Natural killer cell (primary cell): ENCODE measurements around the gene HES2. TPM values are rescaled to one million over a fixed set of nuclear protein-coding genes. Genes with fewer than 3 reads are reported as not detected.
"Not testable (repeated sequence)": the region's sequence is repeated elsewhere in the genome, so short reads cannot be mapped to it uniquely, and the experiment has no call there.

Experiments used
- ATAC-seq, 3 donors: fragments of 150-1000 bp in 2 of 3; fragments of 200-7000 bp in 1 of 3; cut with Tn5 transposase; 1 replicate in 1 of 3; 2 replicates in 2 of 3; pipeline ENCODE4 v1.10.0; 2021; ENCODE audit warnings: mild to moderate bottlenecking in 2 of 3, moderate library complexity in 2 of 3
- DNase-seq, 2 donors: peaks; one replicate each; pipeline versions ENCODE4 v3.0.0 to v3.0.0-alpha.2; 2013 to 2021; ENCODE audit warnings: mixed read lengths in 1 of 2
- H3K27ac ChIP-seq: one replicate; pipeline ENCODE4 v1.5.1; 2013; ENCODE audit warnings: mild to moderate bottlenecking, low read length
- H3K27me3 ChIP-seq: one replicate; pipeline ENCODE4 v1.6.1; 2013; ENCODE audit warnings: low read length; ENCODE audit not compliant: control insufficient read depth, insufficient read depth
- H3K36me3 ChIP-seq: one replicate; pipeline ENCODE4 v1.6.1; 2013; ENCODE audit warnings: low read length; ENCODE audit not compliant: control insufficient read depth, insufficient read depth
- H3K4me1 ChIP-seq: one replicate; pipeline ENCODE4 v1.6.1; 2013; ENCODE audit warnings: low read length; ENCODE audit not compliant: control insufficient read depth, insufficient read depth
- H3K4me3 ChIP-seq: one replicate; pipeline ENCODE4 v1.5.1; 2013; ENCODE audit warnings: low read length
- H3K9me3 ChIP-seq: one replicate; pipeline ENCODE4 v1.6.1; 2013; ENCODE audit warnings: low read length; ENCODE audit not compliant: control insufficient read depth, insufficient read depth
- H3K27ac Mint-ChIP-seq, 2 donors: one replicate each; pipeline ENCODE4 v1.8.0; 2022; ENCODE audit warnings: mild to moderate bottlenecking in 2 of 2, mixed read lengths in 2 of 2, moderate library complexity in 1 of 2
- H3K27me3 Mint-ChIP-seq, 2 donors: one replicate each; pipeline ENCODE4 v1.8.0; 2022; ENCODE audit warnings: low read depth in 2 of 2, mixed read lengths in 2 of 2
- H3K36me3 Mint-ChIP-seq: one replicate; pipeline ENCODE4 v1.8.0; 2022; ENCODE audit warnings: mixed read lengths
- H3K4me1 Mint-ChIP-seq, 2 donors: one replicate each; pipeline ENCODE4 v1.8.0; 2022; ENCODE audit warnings: mixed read lengths in 2 of 2
- H3K4me3 Mint-ChIP-seq: one replicate; pipeline ENCODE4 v1.8.0; 2022; ENCODE audit warnings: mild to moderate bottlenecking, moderate library complexity, mixed read lengths
- H3K9me3 Mint-ChIP-seq, 2 donors: one replicate each; pipeline ENCODE4 v1.8.0; 2022; ENCODE audit warnings: mixed read lengths in 2 of 2
- WGBS: methylation state at CpG from one replicate; pipeline ENCODE4 v1.1.7; 2013; ENCODE audit warnings: missing lambda C conversion rate; ENCODE audit not compliant: insufficient coverage; 5-methylcytosine and 5-hydroxymethylcytosine counted together
- intact Hi-C: fragments of 100-400 bp; cut with micrococcal nuclease; formaldehyde crosslinking; loops from one replicate; pipeline ENCODE4 v1.14.2; 2022
- total RNA-seq, 4 donors: library from RNA; stranded (reverse); fragments of 120-200 nt in 1 of 4; gene quantifications; one replicate each; pipeline versions ENCODE4 v1.2.3 to v1.2.4, GENCODE V29; 2013 to 2022
- TF ChIP-seq, protein P1 (sequence below): fragments of 200-600 bp; IDR thresholded peaks from one replicate; pipeline ENCODE4 v1.8.0; 2022; ENCODE audit warnings: antibody characterized with exemption

HES2 gene
- total RNA-seq, 3 donors from 2014 or later (not counting 1 experiment from before 2014, with no cell fraction given) = not detected

DNA sequence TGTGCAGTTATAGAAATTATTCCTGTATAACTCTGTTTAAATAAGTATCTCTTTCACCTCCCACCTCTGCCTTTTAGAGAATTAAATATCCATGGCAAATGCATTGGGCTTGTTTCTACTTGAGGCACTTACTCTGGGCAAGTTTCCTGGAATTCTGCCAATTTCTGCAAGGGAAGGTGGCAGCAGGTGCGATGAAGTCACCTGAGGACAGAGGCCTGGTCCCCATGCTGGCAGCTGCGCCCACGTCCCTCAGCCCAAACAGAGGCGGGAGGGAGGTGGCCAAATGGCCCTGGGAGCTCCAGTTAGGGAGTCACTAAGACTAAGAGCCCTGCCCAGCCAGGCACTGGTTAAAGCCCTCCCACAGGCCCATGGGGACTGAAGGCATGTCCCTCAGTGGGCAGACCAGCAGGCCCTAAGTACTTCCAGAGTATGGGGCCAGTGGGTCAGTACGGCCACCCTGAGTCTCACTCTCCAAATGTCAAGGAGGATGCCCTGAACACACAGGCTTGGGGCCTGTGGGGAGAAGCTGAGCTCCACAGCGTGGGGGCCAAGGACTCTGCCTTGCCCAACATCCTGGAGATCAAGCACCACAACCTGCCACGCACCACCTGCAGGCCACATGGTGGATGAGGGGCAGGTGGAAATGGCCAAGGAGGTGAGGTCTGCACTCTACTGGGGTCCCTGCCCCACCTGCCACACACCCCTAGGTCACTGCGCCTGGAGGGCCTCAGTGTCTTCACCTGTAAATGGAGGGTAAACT is 45.6 kb downstream of the HES2 start:
- ATAC-seq (no peak), DNase-seq (no peak)
- no peaks in the 10 kb centered on the region for H3K27me3 Mint-ChIP-seq
- no peak overlapping the region for H3K4me3 Mint-ChIP-seq
- no peak overlapping the region for H3K27ac Mint-ChIP-seq
- H3K36me3 Mint-ChIP-seq = no peaks in the 10 kb centered on the region
- H3K4me1 ChIP-seq = no peaks in the 10 kb centered on the region
- H3K9me3 ChIP-seq = no peaks in the 10 kb centered on the region
- no peaks in the 10 kb centered on the region for H3K4me1 Mint-ChIP-seq
- H3K27me3 ChIP-seq = no peaks in the 10 kb centered on the region
- 90% methylated on average over 8 of the region's 8 CpGs for WGBS
- no peaks in the 10 kb centered on the region for H3K36me3 ChIP-seq
- intact Hi-C loops = no loop called here
- H3K4me3 ChIP-seq = no peak overlapping the region
- H3K9me3 Mint-ChIP-seq = no peaks in the 10 kb centered on the region
- H3K27ac ChIP-seq = no peak overlapping the region
- TF ChIP-seq, protein P1, sequence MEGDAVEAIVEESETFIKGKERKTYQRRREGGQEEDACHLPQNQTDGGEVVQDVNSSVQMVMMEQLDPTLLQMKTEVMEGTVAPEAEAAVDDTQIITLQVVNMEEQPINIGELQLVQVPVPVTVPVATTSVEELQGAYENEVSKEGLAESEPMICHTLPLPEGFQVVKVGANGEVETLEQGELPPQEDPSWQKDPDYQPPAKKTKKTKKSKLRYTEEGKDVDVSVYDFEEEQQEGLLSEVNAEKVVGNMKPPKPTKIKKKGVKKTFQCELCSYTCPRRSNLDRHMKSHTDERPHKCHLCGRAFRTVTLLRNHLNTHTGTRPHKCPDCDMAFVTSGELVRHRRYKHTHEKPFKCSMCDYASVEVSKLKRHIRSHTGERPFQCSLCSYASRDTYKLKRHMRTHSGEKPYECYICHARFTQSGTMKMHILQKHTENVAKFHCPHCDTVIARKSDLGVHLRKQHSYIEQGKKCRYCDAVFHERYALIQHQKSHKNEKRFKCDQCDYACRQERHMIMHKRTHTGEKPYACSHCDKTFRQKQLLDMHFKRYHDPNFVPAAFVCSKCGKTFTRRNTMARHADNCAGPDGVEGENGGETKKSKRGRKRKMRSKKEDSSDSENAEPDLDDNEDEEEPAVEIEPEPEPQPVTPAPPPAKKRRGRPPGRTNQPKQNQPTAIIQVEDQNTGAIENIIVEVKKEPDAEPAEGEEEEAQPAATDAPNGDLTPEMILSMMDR = no peak

- H3K4me3 ChIP-seq, H3K4me1 ChIP-seq, intact Hi-C loops, ATAC-seq, H3K27ac ChIP-seq, H3K9me3 Mint-ChIP-seq, H3K4me1 Mint-ChIP-seq, H3K4me3 Mint-ChIP-seq, H3K27ac Mint-ChIP-seq, H3K36me3 Mint-ChIP-seq, DNase-seq, H3K9me3 ChIP-seq, H3K27me3 Mint-ChIP-seq, H3K27me3 ChIP-seq, H3K36me3 ChIP-seq: not testable (repeated sequence)
- 97% methylated on average over 7 of the region's 7 CpGs for WGBS
Measured at GRCh38 chr1:6372236-6372635, 47.5 kb downstream of the HES2 start.

DNA sequence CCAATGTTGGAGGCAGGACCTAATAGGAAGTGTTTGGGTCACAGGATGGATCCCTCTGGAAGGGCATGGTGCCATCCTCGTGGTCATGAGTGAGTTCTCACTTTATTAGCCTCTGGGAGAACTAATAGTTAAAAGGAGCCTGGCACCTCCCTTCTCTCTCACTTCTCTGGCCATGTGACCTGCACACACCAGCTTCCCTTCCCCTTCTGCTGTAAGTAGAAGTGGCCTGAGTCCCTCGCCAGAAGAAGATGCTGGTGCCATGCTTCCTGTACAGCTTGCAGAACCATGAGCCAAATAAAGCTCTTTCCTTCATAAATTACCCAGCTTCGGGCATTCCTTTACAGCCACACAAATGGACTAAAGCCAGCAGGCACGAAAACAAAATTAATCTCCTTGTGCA is 49.7 kb downstream of the HES2 start:
- Mint-ChIP-seq H3K27ac (no peak overlapping the region), H3K36me3 (no peaks in the 10 kb centered on the region), H3K27me3 (no peaks in the 10 kb centered on the region), H3K4me1 (peaks cover 3 to 4% of the 10 kb centered on the region in 2 donors), H3K4me3 (no peak overlapping the region), H3K9me3 (no peaks in the 10 kb centered on the region)
- no peak overlapping the region for H3K27ac ChIP-seq
- H3K4me3 ChIP-seq = no peak overlapping the region
- TF ChIP-seq, protein P1 = no peak
- ATAC-seq (no peak), DNase-seq (no peak)
- H3K9me3 ChIP-seq = no peaks in the 10 kb centered on the region
- WGBS = 35% methylated on average over 3 of the region's 4 CpGs
- no peaks in the 10 kb centered on the region for H3K36me3 ChIP-seq
- H3K4me1 ChIP-seq = peaks cover 7% of the 10 kb centered on the region
- H3K27me3 ChIP-seq = no peaks in the 10 kb centered on the region
- intact Hi-C loops = no loop called here

- H3K27me3 ChIP-seq = no peaks in the 10 kb centered on the region
- Mint-ChIP-seq H3K27me3 (no peaks in the 10 kb centered on the region), H3K4me1 (peaks cover 18 to 19% of the 10 kb centered on the region in 2 donors), H3K9me3 (no peaks in the 10 kb centered on the region), H3K27ac (no peak overlapping the region), H3K4me3 (no peak overlapping the region), H3K36me3 (no peaks in the 10 kb centered on the region)
- peaks cover 25% of the 10 kb centered on the region for H3K4me1 ChIP-seq
- ATAC-seq (no peak), DNase-seq (no peak)
- H3K27ac ChIP-seq = no peak overlapping the region
- WGBS = 99% methylated on average over 9 of the region's 9 CpGs
- H3K4me3 ChIP-seq = no peak overlapping the region
- intact Hi-C loops = no loop called here
- TF ChIP-seq, protein P1 = no peak
- no peaks in the 10 kb centered on the region for H3K9me3 ChIP-seq
- no peaks in the 10 kb centered on the region for H3K36me3 ChIP-seq
Measured at GRCh38 chr1:6367381-6368012, 52.2 kb downstream of the HES2 start.
